Adrenal gland (tissue), 12 donors: ENCODE data around the gene PLCB1. TPM values are rescaled to one million over a fixed set of nuclear protein-coding genes. Genes with fewer than 3 reads are reported as not detected.

Experiments
- DNase-seq, 7 donors: peaks; one replicate each; pipeline ENCODE4 v3.0.0-alpha.2; 2019 to 2020
- H3K27ac ChIP-seq, 5 donors: fragments of 200-600 bp; sonication (generic) in 4 of 5; 1 replicate in 3 of 5; 2 replicates in 2 of 5; pipeline versions ENCODE4 v1.5.1 to v1.8.0; 2016 to 2020; ENCODE audit warnings: mild to moderate bottlenecking in 1 of 5
- H3K27me3 ChIP-seq: fragments of 200-600 bp; 2 replicates; pipeline ENCODE4 v1.8.0; 2021
- H3K36me3 ChIP-seq, 2 donors: fragments of 200-600 bp; replicated peaks in 1 of 2; 1 replicate in 1 of 2; 2 replicates in 1 of 2; pipeline versions ENCODE4 v1.5.1 to v1.8.0; 2018 to 2022
- H3K4me1 ChIP-seq, 2 donors: fragments of 200-600 bp; replicated peaks in 1 of 2; 1 replicate in 1 of 2; 2 replicates in 1 of 2; pipeline versions ENCODE4 v1.5.1 to v1.8.0; 2018 to 2021
- H3K4me3 ChIP-seq, 4 donors: fragments of 200-600 bp; sonication (generic) in 3 of 4; one replicate each; pipeline ENCODE4 v1.5.1; 2016 to 2018
- H3K9me3 ChIP-seq, 3 donors: fragments of 200-600 bp; sonication (generic) in 1 of 3; replicated peaks in 1 of 3; 1 replicate in 2 of 3; 2 replicates in 1 of 3; pipeline versions ENCODE4 v1.5.1 to v1.8.0; 2016 to 2021
- CTCF ChIP-seq, 6 experiments: fragments of 450-650 bp in 4 of 6; fragments of 200-600 bp in 2 of 6; sonication (generic) in 1 of 6; IDR thresholded peaks; 1 replicate in 5 of 6; 2 replicates in 1 of 6; pipeline versions ENCODE4 v1.5.1 to v1.8.0; 2016 to 2021; ENCODE audit warnings: antibody characterized with exemption in 6 of 6, mild to moderate bottlenecking in 2 of 6, moderate library complexity in 1 of 6
- POLR2A ChIP-seq, 2 donors: fragments of 450-650 bp; IDR thresholded peaks; one replicate each; pipeline ENCODE4 v1.6.1; 2017; ENCODE audit warnings: antibody characterized with exemption in 2 of 2, mild to moderate bottlenecking in 2 of 2, moderate library complexity in 1 of 2
- WGBS, 4 donors: extraction: QIAGEN DNeasy Blood & Tissue Kit in 2 of 4; methylation state at CpG; one replicate each; pipeline versions ENCODE4 v1.1.5 to v1.1.7; 2013 to 2017; 5-methylcytosine and 5-hydroxymethylcytosine counted together
- intact Hi-C, 2 donors: fragments of 100-400 bp; cut with DNase I; formaldehyde crosslinking; loops; one replicate each; pipeline versions ENCODE4 v1.14.1 to v1.15.0; 2022 to 2023
- polyA plus RNA-seq, 3 donors: library from polyadenylated mRNA; stranded (reverse); fragments of 200-250 nt in 2 of 3; fragments of 350-450 nt in 1 of 3; fragmentation: Illumina TruSeq in 1 of 3; extraction: RNeasy Lipid Tissue Mini Kit (QIAGEN cat#74804) in 1 of 3; gene quantifications; one replicate each; pipeline ENCODE4 v1.2.3, GENCODE V29; 2013 to 2014
- total RNA-seq, 9 donors: library from RNA; depleted of rRNA in 4 of 9; stranded (reverse); fragments of >200 nt in 4 of 9; fragments of 120-200 nt in 1 of 9; fragmentation: NEBNext Ultra II Directional in 1 of 9; extraction: Animal tissue kit (Norgen Biotek cat#: 25700) in 1 of 9; gene quantifications; one replicate each; pipeline versions ENCODE4 v1.1.0 to v1.2.4, GENCODE V29; 2013 to 2023
- donor health status: healthy with polysubstance abuse.
- donor health status: Bipolar disorder and iron deficiency.
- donor health status: DM: yes; HTN: yes; CAD: no.
- donor health status: DM: no; HTN: no; CAD: no.
- donor health status: DM: no; HTN: no; CAD: no.
- donor health status: DM: yes; HTN: yes; CAD: no.

Gene PLCB1
- total and polyA plus RNA-seq, 12 donors: 7.7 to 56.6 (median 27.9) TPM

- intact Hi-C loops: no loop called here
- Histone ChIP-seq H3K4me1 (no peaks in the 10 kb centered on the region), H3K4me3 (no peak overlapping the region), H3K36me3 (no peaks in the 10 kb centered on the region), H3K27ac (no peak overlapping the region), H3K27me3 (no peaks in the 10 kb centered on the region), H3K9me3 (no peaks in the 10 kb centered on the region)
- DNase-seq: no peak
- TF ChIP-seq CTCF (IDR thresholded peaks at IDR 0.05): no peak
- TF ChIP-seq POLR2A (IDR thresholded peaks at IDR 0.05): no peak
- 81 to 96% (median 88%) methylated on average over 4 of the region's 4 CpGs for WGBS, 4 donors
Observed at GRCh38 chr20:8518878-8519277, 386.8 kb downstream of the PLCB1 start.

GRCh38 chr20:8519887-8520286 lies 387.8 kb downstream of the PLCB1 start:
- 94 to 98% (median 95%) methylated on average over 1 of the region's 1 CpG for WGBS, 4 donors
- H3K9me3 ChIP-seq: no peaks in the 10 kb centered on the region
- intact Hi-C loops: no loop called here
- H3K4me3 ChIP-seq: no peak overlapping the region
- no peaks in the 10 kb centered on the region for H3K36me3 ChIP-seq
- H3K27me3 ChIP-seq: no peaks in the 10 kb centered on the region
- peaks cover 0 to 7% of the 10 kb centered on the region in 2 donors for H3K4me1 ChIP-seq
- DNase-seq: no peak
- no peak for TF ChIP-seq CTCF (IDR thresholded peaks at IDR 0.05)
- TF ChIP-seq POLR2A (IDR thresholded peaks at IDR 0.05): no peak
- H3K27ac ChIP-seq: no peak overlapping the region

GRCh38 chr20:8522168-8522567 lies 390.1 kb downstream of the PLCB1 start:
- intact Hi-C loops: no loop called here
- WGBS, 4 donors: 82 to 96% (median 92%) methylated on average over 4 of the region's 4 CpGs
- no peak overlapping the region for H3K27ac ChIP-seq
- no peaks in the 10 kb centered on the region for H3K9me3 ChIP-seq
- TF ChIP-seq POLR2A (IDR thresholded peaks at IDR 0.05) (no peak), CTCF (IDR thresholded peaks at IDR 0.05) (no peak)
- DNase-seq: no peak
- H3K4me1 ChIP-seq: peaks cover 0 to 12% of the 10 kb centered on the region in 2 donors
- no peaks in the 10 kb centered on the region for H3K36me3 ChIP-seq
- no peak overlapping the region for H3K4me3 ChIP-seq
- no peaks in the 10 kb centered on the region for H3K27me3 ChIP-seq

- intact Hi-C loops: no loop called here
- no peak overlapping the region for H3K4me3 ChIP-seq
- H3K9me3 ChIP-seq: no peaks in the 10 kb centered on the region
- no peak for TF ChIP-seq CTCF (IDR thresholded peaks at IDR 0.05)
- TF ChIP-seq POLR2A (IDR thresholded peaks at IDR 0.05): no peak
- WGBS, 4 donors: 75 to 91% (median 83%) methylated on average over 5 of the region's 5 CpGs
- peaks cover 0 to 12% of the 10 kb centered on the region in 2 donors for H3K4me1 ChIP-seq
- DNase-seq: no peak
- H3K27me3 ChIP-seq: no peaks in the 10 kb centered on the region
- no peak overlapping the region for H3K27ac ChIP-seq
- no peaks in the 10 kb centered on the region for H3K36me3 ChIP-seq
Observed at GRCh38 chr20:8523684-8524083, 391.6 kb downstream of the PLCB1 start.
